OCI-LY1 (cell line): Measurements from ENCODE around the gene ORC1.
A peak's percentile ranks its signal among the peaks of the same experiment; 100 is the strongest.

Experiments used
- EZH2 ChIP-seq: fragments of 200-600 bp; sonication (generic), shearing (Covaris generic); IDR thresholded peaks from 2 replicates; pipeline ENCODE4 v1.8.0; 2017; ENCODE audit warnings: borderline replicate concordance, mixed run types, mild to moderate bottlenecking, antibody characterized with exemption, low read length, moderate library complexity, mixed read lengths
- TF ChIP-seq, protein P1 (sequence below): fragments of 200-600 bp; sonication (generic), shearing (Covaris generic); IDR thresholded peaks from 2 replicates; pipeline ENCODE4 v1.5.1; 2017; ENCODE audit warnings: mild to moderate bottlenecking, antibody characterized with exemption, low read length, moderate library complexity, mixed read lengths

- TF ChIP-seq, protein P1, sequence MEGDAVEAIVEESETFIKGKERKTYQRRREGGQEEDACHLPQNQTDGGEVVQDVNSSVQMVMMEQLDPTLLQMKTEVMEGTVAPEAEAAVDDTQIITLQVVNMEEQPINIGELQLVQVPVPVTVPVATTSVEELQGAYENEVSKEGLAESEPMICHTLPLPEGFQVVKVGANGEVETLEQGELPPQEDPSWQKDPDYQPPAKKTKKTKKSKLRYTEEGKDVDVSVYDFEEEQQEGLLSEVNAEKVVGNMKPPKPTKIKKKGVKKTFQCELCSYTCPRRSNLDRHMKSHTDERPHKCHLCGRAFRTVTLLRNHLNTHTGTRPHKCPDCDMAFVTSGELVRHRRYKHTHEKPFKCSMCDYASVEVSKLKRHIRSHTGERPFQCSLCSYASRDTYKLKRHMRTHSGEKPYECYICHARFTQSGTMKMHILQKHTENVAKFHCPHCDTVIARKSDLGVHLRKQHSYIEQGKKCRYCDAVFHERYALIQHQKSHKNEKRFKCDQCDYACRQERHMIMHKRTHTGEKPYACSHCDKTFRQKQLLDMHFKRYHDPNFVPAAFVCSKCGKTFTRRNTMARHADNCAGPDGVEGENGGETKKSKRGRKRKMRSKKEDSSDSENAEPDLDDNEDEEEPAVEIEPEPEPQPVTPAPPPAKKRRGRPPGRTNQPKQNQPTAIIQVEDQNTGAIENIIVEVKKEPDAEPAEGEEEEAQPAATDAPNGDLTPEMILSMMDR: peak; percentile 31; the same call in 1 of the 2 replicates
- TF ChIP-seq EZH2: no peak
Observed at GRCh38 chr1:52364235-52364839, 39.9 kb downstream of the ORC1 start.
